GM19452 (cell line): ENCODE data around the gene ANKLE2.
"Not testable (repeated sequence)": the region's sequence is repeated elsewhere in the genome, so short reads cannot be mapped to it uniquely, and the experiment has no call there.

ENCODE experiments used
- ATAC-seq: cut with Tn5 transposase; IDR thresholded peaks from one replicate; pipeline ENCODE4 v1.9.1; 2021; ENCODE audit not compliant: unreplicated experiment

The ANKLE2 gene

DNA sequence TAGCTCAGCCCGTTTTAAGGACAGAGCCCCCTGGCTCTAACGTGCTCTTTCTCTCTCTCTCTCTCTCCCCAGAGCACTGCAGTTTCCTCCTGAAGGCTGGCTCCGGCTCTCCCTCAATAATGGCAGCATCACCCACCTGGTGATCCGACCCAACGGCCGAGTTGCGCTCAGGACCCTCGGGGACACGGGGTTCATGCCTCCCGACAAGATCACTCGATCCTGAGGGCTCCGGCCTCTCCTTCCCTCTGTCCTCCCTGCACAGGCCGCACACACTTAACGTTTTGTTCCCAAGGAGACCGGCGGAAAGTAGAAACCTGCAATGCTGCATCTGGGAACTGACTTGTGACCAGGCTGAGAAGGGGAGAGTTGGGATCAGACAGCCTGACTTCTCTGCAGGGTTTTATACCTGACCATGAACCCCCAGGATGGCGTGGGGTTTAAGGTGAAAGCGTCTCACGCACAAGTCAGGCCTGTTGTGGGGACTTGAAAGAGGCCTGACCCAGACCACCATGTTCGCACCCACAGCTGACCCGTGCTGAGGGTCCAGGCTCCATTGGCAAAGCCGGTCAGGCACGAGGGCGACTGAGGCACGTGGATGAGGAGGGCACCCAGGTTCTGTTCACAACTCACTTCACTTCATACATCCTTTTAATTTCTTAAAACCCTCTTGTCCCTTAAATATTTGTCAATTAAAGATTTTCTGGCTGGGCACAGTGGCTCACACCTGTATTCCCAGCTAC lies 40.9 kb downstream of the ANKLE2 start:
- ATAC-seq = no peak

GRCh38 chr12:132719954-132720324 lies 41.7 kb downstream of the ANKLE2 start:
- no peak for ATAC-seq

GRCh38 chr12:132719141-132719953 lies 42.3 kb downstream of the ANKLE2 start:
- no peak for ATAC-seq

- ATAC-seq = no peak
These were observed 43.0 kb downstream of the ANKLE2 start for GRCh38 chr12:132718644-132719043.

- no peak for ATAC-seq
These were observed 43.9 kb downstream of the ANKLE2 start for GRCh38 chr12:132717531-132718387.

- ATAC-seq = no peak
These were observed 44.6 kb downstream of the ANKLE2 start for GRCh38 chr12:132717011-132717410.

DNA sequence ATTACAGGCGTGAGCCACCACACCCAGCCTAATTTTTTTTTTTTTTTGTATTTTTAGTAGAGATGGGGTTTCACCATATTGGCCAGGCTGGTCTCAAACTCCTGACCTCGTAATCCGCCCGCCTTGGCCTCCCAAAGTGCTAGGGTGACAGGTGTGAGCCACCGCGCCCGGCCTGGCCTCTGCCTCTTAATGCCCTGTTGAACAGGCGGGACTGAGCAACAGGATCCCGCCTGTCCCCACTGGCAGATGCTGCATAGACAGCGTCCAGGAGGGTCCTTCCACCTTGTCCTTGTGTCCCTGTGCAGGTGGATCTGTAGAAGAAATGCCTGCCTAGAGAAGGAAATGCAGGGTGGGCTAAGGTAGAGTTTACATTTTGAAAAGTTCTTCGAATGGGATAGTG lies 45.3 kb downstream of the ANKLE2 start:
- no peak for ATAC-seq

GRCh38 chr12:132715874-132716273 lies 45.8 kb downstream of the ANKLE2 start:
- ATAC-seq = no peak

DNA sequence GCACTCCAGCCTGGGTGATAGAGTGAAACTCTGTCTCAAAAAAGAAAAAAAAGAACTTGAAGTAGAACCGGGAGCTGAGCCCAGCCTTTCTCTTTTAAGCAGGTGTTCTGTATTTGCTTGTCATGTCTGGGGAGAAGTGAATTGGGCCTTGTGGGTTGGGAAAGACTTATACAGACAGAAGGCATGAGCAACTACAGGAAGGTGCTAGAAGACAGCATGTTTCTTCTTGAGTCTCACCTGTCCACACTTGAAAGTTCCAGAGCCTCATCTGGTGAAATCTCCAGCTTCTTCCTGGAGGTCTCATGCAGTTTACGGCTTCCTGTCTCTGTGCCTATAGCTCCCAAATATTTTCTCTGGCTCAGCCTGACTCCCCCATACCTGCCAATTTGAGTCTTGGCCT lies 48.5 kb downstream of the ANKLE2 start:
- no peak for ATAC-seq

DNA sequence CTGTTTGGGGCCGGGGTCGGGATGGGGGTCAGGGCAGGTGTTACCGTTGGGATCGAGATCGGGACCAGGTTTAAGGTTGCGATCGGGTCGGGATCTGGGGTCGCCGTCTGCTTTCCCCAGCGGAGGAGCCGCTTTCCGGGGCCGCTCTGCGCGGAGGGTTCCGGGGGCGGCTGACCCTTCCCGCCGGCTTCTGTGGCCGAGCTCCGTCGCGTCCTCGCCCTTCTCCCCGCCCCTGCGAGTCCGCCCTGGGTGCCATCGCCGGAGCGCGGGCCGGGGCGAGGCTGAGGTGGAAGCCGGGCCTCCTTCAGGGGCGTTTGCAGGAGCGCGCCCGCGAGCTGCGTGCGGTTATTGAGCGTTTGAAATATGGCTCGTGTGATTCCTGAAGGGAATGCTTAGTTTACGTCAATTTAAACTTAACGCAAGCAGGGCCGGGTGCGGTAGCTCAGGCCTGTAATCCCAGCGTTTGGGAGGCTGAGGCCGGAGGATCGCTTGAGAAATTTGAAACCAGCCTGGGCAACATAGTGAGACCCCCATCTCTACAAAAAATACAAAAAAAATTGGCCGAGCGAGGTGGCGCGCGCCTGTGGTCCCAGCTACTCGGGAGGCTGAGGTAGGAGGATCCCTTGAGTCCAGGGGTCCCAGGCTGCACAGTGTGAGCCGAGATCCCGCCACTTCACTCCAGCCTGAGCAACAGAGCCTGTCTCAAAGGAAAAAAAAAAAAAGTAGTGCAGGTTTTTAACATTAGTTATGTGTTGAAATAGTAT lies 50.4 kb downstream of the ANKLE2 start:
- ATAC-seq = peak; percentile 15

GRCh38 chr12:132710405-132711079 lies 51.1 kb downstream of the ANKLE2 start, which contains the start of gene PGAM5:
TSS of gene PGAM5 (plus strand) at chr12:132710842. CDS start at chr12:132710877, 35 bp downstream.
- ATAC-seq = peak; percentile 84

- ATAC-seq = peak; percentile 31
These were observed 51.6 kb downstream of the ANKLE2 start for GRCh38 chr12:132710043-132710404.

- no peak for ATAC-seq
These were observed 53.5 kb downstream of the ANKLE2 start for GRCh38 chr12:132708150-132708549.

DNA sequence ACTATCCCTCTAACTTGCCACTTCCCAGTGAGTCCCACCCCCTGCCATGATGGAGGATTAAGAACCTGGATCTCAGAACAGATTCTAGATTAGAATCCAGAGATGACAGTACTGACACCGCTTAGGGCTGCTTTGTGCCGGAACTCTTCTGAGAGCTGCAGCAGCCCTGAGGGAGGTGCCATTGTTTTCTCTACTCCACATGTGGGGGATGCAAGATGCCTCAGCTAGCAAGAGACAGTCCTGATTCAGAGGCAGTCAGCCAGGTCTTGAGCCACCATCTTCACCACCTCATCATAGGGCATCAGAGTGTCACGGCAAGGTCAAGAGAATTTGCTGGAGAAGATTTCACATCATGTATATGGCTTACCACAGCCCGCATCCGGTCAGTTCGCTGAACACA lies 54.4 kb downstream of the ANKLE2 start:
- no peak for ATAC-seq

DNA sequence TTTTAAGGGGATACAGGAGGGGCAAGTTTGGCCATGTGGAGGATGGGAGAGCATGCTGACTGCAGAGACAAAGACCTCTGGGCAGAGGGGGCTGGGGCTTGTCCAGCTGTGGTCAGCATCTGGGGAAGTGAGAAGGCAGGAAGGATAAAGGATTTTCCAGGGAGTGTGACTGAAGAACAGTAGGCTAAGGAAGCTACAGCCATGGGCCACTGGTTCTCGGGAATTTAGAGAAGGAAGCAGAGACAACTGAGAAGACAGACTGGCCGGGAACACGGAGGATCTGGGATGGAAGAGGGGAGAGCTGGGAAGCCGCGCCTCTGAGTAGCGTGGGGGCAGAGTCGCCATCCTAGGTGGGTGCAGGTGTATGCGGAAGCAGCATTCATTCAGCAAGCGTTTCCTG lies 58.0 kb downstream of the ANKLE2 start:
- no peak for ATAC-seq

GRCh38 chr12:132702640-132703039 lies 59.0 kb downstream of the ANKLE2 start:
- ATAC-seq = no peak

DNA sequence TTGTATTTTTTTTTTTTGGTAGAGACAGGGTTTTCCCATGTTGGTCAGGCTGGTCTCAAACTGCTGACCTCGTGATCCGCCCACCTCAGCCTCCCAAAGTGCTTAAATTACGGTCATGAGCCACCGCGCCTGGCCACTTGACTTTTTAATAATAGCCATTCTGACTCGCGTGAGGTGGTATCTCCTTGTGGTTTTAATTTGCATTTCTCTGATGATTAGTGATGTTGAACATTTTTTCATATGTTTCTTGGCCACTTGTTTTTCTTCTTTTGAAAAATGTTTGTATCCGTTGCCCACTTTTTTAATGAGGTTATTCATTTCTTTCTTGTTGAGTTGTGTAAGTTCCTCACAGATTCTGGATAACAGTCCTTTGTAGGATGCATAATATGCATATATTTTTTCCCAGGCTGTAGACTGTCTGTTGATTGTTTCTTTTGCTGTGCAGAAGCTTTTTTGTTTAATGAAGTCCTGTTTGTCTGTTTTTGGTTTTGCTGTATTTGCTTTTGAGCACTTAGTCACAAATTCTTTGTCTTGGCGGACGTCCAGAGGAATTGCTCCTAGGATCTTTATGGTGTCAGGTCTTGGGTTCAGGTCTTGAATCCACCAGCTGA lies 61.3 kb downstream of the ANKLE2 start:
- ATAC-seq = no peak

DNA sequence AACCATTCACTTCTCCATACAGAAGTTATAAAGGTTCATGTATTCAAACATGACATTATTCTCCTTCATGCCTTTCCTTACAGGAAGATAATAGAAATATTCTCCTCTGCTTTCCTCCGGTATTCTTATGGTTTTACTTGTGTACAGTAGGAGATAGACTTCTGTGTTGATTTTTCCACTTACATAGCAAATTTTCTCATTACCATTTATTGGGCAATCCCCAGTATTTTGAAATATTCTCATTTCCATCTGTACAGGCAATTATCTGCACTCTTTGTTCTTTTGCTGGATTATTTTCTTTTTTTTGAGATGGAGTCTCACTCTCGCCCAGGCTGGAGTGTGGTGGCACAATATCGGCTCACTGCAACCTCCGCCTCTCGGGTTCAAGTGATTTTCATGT lies 63.3 kb downstream of the ANKLE2 start:
- no peak for ATAC-seq

GRCh38 chr12:132695431-132695830 lies 66.2 kb downstream of the ANKLE2 start:
- ATAC-seq = no peak

DNA sequence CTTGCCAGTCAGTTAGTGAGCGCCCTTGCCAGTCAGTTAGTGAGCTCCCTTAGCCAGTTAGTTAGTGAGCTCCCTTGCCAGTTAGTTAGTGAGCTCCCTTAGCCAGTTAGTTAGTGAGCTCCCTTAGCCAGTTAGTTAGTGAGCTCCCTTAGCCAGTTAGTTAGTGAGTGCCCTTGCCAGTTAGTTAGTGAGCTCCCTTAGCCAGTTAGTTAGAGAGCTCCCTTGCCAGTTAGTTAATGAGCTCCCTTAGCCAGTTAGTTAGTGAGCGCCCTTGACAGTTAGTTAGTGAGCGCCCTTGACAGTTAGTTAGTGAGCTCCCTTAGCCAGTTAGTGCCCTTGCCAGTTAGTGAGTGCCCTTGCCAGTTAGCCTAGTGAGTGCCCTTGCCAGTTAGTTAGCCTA lies 66.7 kb downstream of the ANKLE2 start:
- ATAC-seq = not testable (repeated sequence)
